ENCODE measurements around the gene COL16A1. TPM values are rescaled to one million over a fixed set of nuclear protein-coding genes. Genes with fewer than 3 reads are reported as not detected.

The COL16A1 gene
- total RNA-seq, 1 experiment from 2014 or later, result 10.3 TPM

GRCh38 chr1:31706384-31707058 is 2.7 kb upstream of the COL16A1 start:
- no peak for DNase-seq
- Histone ChIP-seq H3K27me3 (ENCODE audit: control insufficient read depth, insufficient read depth, low read length) (no peaks in the 10 kb centered on the region; the same call in 1 of the 2 replicates), H3K4me3 (ENCODE audit: insufficient read depth, low read depth, low read length) (no peak overlapping the region), H3K36me3 (replicated peaks; ENCODE audit: control insufficient read depth, insufficient read depth, low read length) (no peaks in the 10 kb centered on the region)

DNA sequence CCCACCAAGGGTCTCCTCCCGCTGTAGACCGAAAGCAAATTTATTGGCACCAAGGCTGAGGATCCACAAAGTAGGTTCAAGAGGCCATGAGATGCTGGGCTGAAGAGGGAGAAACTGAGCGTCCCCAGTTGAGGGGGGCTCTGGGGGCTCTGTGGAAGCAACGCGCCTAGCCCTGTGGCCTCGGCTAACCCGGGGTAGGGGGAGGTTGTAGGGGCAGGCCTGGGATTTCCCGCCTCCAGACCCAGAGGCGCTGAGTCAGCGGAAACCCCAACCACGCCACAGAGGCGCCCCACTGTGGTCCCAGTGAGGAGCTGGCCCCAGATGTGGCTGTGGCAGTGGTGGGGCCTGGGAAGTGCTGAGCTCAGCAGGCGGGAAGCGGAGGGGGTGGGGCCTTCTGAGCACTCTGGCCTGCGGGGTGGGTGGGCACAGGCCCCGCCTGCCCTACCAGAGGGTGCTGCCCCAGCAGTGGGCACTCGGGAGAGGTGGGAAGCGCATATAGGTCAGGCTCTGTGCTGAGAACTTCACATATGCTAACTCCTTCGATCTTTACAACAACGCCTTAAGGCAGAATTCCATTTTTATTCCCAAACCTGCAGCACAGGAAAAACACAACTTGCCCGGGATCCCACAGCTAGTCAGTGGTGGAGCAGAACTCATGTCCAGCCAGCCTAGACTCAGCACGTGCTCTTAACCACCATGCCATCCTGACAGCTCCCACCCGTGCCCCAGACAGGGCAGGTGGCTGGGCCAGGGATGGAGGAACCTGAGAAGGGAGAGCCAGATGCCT is 1.5 kb upstream of the COL16A1 start:
- DNase-seq, result peak; percentile 93
- H3K27me3 ChIP-seq (ENCODE audit: control insufficient read depth, insufficient read depth, low read length), result no peaks in the 10 kb centered on the region; the same call in 1 of the 2 replicates
- H3K36me3 ChIP-seq (replicated peaks; ENCODE audit: control insufficient read depth, insufficient read depth, low read length), result no peaks in the 10 kb centered on the region; the same call in 1 of the 2 replicates
- peak overlapping the region; percentile 59 for H3K4me3 ChIP-seq (ENCODE audit: insufficient read depth, low read depth, low read length)

- DNase-seq, result no peak
- no peaks in the 10 kb centered on the region; the same call in 1 of the 2 replicates for H3K27me3 ChIP-seq (ENCODE audit: control insufficient read depth, insufficient read depth, low read length)
- no peaks in the 10 kb centered on the region; the same call in 1 of the 2 replicates for H3K36me3 ChIP-seq (replicated peaks; ENCODE audit: control insufficient read depth, insufficient read depth, low read length)
- peak overlapping the region; percentile 59 for H3K4me3 ChIP-seq (ENCODE audit: insufficient read depth, low read depth, low read length)
These were observed 658 bp upstream of the COL16A1 start for GRCh38 chr1:31704271-31705079.

DNA sequence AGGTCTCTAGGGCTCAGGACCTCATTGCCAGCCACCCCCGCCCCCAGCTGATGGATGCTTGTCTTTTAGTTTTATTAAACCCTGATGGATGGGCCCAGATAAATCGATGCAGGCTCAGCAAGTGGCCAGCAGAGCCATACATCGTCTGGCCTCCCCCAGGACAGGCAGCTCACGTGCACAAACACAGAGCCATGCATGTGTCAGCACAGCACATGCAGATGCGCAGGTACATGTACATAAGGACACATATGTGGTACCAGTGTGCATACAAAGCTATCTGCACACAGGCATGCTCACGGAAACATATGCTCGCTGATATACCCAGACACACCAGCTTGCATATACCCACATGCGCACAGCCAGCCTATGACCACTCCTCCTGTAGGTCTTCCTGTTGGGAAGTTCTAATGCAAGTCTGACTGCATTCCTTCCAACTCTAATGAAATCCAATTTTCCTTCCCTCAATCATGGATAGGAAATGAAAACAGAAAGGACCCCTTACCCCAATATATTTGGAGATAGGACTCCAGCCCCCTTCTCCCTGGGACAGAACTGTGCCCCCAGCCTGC is 897 bp downstream of the COL16A1 start:
- Histone ChIP-seq H3K36me3 (replicated peaks; ENCODE audit: control insufficient read depth, insufficient read depth, low read length) (no peaks in the 10 kb centered on the region; the same call in 1 of the 2 replicates), H3K4me3 (ENCODE audit: insufficient read depth, low read depth, low read length) (no peak overlapping the region), H3K27me3 (ENCODE audit: control insufficient read depth, insufficient read depth, low read length) (no peaks in the 10 kb centered on the region; the same call in 1 of the 2 replicates)
- DNase-seq, result no peak

DNA sequence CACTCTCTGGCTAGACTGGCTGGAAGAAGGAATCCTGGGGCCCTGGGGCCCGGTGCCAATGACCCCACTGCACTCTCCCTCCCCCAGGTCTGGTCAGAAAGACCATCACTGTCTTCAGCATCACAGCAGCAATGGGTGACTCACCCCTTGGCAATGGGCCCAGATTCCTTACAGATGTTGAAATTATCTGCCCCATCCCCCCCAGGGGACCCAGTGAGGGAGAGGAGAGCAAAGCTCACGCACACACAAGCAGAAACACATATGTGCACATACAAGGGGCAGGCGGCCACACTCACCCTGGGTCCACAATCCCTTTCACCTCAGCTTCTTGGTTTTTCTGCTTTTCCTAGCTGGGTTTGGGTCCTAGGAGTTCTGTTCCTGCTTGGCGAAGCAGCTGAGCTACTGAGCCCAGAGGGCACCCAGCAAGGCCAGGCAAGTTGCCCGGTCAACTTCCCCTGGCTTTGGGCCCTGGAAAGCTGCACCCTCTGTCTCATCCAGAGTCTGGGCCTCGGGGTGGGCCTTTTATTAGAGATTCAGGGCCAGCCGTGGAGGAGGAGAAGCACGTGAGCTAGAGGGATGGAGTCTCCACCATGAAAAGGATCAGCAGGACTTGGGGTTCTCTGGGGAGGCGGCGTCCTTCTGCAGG is 2.6 kb downstream of the COL16A1 start:
- DNase-seq, result no peak
- Histone ChIP-seq H3K36me3 (replicated peaks; ENCODE audit: control insufficient read depth, insufficient read depth, low read length) (no peaks in the 10 kb centered on the region; the same call in 1 of the 2 replicates), H3K4me3 (ENCODE audit: insufficient read depth, low read depth, low read length) (no peak overlapping the region), H3K27me3 (ENCODE audit: control insufficient read depth, insufficient read depth, low read length) (no peaks in the 10 kb centered on the region; the same call in 1 of the 2 replicates)

DNA sequence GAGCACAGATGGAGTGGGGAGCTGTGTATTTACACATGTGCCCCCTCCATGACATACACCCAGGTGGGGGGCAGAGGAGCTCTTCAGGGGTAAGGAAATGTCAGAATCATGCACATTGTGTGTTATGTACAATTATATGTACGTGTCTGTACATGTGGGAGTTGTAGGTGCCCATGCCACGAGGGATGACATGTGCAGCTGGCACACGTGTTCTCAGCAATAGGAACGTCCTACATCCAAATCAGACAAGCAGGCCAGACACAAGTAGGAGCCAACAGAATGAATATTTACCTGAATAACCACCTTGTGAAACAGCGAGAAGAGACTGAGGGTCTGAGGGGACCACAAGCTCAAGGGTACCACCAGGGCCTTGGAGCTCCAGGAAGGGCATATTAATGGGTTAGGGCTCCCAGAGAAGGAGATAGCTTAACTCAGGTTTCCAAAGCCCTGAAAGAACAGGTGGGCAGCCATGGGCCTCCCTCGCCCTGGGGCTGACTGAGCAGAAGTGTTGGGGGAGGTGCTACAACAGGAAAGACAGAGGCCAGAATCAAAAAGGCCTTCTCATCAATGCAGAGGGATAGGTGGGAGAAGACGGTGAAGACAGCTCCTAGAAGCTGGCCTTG is 3.2 kb downstream of the COL16A1 start:
- Histone ChIP-seq H3K4me3 (ENCODE audit: insufficient read depth, low read depth, low read length) (no peak overlapping the region), H3K36me3 (replicated peaks; ENCODE audit: control insufficient read depth, insufficient read depth, low read length) (no peaks in the 10 kb centered on the region; the same call in 1 of the 2 replicates), H3K27me3 (ENCODE audit: control insufficient read depth, insufficient read depth, low read length) (no peaks in the 10 kb centered on the region; the same call in 1 of the 2 replicates)
- DNase-seq, result no peak

GRCh38 chr1:31699341-31699891 is 4.4 kb downstream of the COL16A1 start:
- Histone ChIP-seq H3K36me3 (replicated peaks; ENCODE audit: control insufficient read depth, insufficient read depth, low read length) (no peaks in the 10 kb centered on the region; the same call in 1 of the 2 replicates), H3K27me3 (ENCODE audit: control insufficient read depth, insufficient read depth, low read length) (no peaks in the 10 kb centered on the region; the same call in 1 of the 2 replicates), H3K4me3 (ENCODE audit: insufficient read depth, low read depth, low read length) (no peak overlapping the region)
- DNase-seq, result no peak

GRCh38 chr1:31697369-31697984 is 6.3 kb downstream of the COL16A1 start:
- DNase-seq, result no peak
- Histone ChIP-seq H3K27me3 (ENCODE audit: control insufficient read depth, insufficient read depth, low read length) (no peaks in the 10 kb centered on the region), H3K4me3 (ENCODE audit: insufficient read depth, low read depth, low read length) (no peak overlapping the region), H3K36me3 (replicated peaks; ENCODE audit: control insufficient read depth, insufficient read depth, low read length) (no peaks in the 10 kb centered on the region; the same call in 1 of the 2 replicates)

GRCh38 chr1:31696242-31696641 is 7.6 kb downstream of the COL16A1 start:
- no peaks in the 10 kb centered on the region for H3K27me3 ChIP-seq (ENCODE audit: control insufficient read depth, insufficient read depth, low read length)
- no peak for DNase-seq
- no peaks in the 10 kb centered on the region; the same call in 1 of the 2 replicates for H3K36me3 ChIP-seq (replicated peaks; ENCODE audit: control insufficient read depth, insufficient read depth, low read length)
- no peak overlapping the region for H3K4me3 ChIP-seq (ENCODE audit: insufficient read depth, low read depth, low read length)

GRCh38 chr1:31695327-31695726 is 8.5 kb downstream of the COL16A1 start:
- Histone ChIP-seq H3K4me3 (ENCODE audit: insufficient read depth, low read depth, low read length) (no peak overlapping the region), H3K27me3 (ENCODE audit: control insufficient read depth, insufficient read depth, low read length) (no peaks in the 10 kb centered on the region), H3K36me3 (replicated peaks; ENCODE audit: control insufficient read depth, insufficient read depth, low read length) (no peaks in the 10 kb centered on the region; the same call in 1 of the 2 replicates)
- DNase-seq, result no peak

DNA sequence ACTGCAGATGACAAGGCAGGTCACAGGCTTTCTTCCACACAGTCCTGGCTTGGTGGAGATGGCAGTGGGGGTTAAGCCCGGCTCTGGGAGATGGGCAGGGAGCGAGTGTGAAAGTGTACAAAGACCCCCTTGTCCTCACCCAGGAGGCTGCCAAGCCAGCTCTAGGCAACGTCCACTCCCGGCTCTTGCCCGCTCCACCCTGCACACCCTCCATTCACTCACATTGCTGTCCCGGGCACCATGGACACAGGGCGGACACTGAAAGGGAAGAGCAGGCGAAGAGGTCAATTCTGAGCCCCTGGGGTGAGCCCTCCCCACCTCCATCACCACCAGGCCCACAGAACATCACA is 8.9 kb downstream of the COL16A1 start:
- Histone ChIP-seq H3K4me3 (ENCODE audit: insufficient read depth, low read depth, low read length) (no peak overlapping the region), H3K36me3 (replicated peaks; ENCODE audit: control insufficient read depth, insufficient read depth, low read length) (no peaks in the 10 kb centered on the region; the same call in 1 of the 2 replicates), H3K27me3 (ENCODE audit: control insufficient read depth, insufficient read depth, low read length) (no peaks in the 10 kb centered on the region)
- DNase-seq, result no peak

DNA sequence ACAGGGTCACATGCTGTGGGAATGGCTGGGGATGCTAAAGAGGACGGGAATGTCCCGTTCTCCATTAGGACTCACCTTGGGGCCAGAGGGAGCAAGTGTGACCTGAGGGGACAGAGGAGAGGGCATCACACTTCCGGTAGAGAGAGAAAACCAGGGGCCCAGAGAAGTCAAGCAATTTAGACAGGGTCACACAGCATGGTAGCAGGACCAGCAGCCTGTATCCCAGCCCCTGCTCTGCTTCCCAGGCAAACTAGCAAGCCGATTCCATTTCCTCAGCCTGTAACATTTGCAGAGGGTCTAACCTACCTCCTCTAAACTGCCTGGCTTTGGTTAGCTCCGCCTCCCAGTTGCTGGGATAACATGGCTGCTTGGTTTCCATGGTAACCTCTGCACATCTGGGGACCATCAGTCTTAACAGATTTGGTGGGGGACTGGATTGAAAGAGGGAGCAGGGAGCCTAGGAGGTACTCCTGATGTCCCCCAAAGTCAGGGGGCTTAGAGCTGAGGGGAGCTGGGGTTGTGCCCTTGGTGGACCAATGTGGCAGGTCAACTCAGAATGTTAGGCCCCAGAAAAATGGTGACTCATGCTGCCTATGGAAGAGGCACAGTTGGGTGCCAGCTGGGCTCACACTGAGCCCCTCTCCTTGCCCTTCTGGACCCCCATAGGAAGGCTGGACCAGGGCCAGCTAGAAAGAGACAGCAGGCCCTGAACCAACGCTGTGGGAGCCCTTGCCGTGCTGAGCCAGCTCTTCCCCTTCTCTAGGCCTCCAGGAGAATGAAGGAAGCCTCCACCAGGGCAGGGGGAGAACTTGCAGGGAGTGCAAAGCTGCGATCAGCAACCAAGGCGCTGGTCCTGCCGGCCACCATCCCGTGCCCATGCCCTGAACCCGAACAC is 9.5 kb downstream of the COL16A1 start:
- no peaks in the 10 kb centered on the region; the same call in 1 of the 2 replicates for H3K36me3 ChIP-seq (replicated peaks; ENCODE audit: control insufficient read depth, insufficient read depth, low read length)
- H3K4me3 ChIP-seq (ENCODE audit: insufficient read depth, low read depth, low read length), result no peak overlapping the region
- H3K27me3 ChIP-seq (ENCODE audit: control insufficient read depth, insufficient read depth, low read length), result no peaks in the 10 kb centered on the region
- peak; percentile 73 for DNase-seq

Data from H7 (cell line).